C4-2B (cell line): ENCODE measurements around the gene SLC25A36.

Source experiments
- ZFX ChIP-seq: fragments of 450-650 bp; IDR thresholded peaks from 2 replicates; pipeline ENCODE4 v1.6.1; 2017
- TF ChIP-seq, protein P1 (sequence below): fragments of 450-650 bp; conservative IDR thresholded peaks from 2 replicates; pipeline ENCODE4 v1.5.1; 2017; ENCODE audit warnings: mild to moderate bottlenecking

DNA sequence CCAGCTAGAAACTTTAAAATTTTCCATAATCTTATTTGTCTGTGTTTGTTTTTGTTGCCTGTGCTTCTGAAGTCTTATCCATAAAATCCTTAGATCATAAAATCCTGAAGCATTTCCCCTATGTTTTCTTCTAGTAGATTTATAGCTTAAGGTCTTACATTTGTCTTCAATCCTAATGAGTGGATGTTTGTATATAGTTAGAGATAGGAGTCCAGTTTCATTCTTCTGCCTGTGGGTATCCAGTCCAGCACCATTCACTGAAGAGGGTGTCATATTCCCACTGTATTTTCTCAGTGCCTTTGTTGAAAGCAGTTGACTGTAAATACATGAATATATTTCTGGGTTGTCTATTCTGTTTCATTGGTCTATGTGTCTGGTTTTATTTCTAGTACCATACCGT, 64.7 kb downstream of the SLC25A36 start:
- TF ChIP-seq, protein P1, sequence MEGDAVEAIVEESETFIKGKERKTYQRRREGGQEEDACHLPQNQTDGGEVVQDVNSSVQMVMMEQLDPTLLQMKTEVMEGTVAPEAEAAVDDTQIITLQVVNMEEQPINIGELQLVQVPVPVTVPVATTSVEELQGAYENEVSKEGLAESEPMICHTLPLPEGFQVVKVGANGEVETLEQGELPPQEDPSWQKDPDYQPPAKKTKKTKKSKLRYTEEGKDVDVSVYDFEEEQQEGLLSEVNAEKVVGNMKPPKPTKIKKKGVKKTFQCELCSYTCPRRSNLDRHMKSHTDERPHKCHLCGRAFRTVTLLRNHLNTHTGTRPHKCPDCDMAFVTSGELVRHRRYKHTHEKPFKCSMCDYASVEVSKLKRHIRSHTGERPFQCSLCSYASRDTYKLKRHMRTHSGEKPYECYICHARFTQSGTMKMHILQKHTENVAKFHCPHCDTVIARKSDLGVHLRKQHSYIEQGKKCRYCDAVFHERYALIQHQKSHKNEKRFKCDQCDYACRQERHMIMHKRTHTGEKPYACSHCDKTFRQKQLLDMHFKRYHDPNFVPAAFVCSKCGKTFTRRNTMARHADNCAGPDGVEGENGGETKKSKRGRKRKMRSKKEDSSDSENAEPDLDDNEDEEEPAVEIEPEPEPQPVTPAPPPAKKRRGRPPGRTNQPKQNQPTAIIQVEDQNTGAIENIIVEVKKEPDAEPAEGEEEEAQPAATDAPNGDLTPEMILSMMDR = no peak
- no peak for TF ChIP-seq ZFX
